EL (cell line): ENCODE results near the gene G6PC1.
"Not testable (repeated sequence)": the region's sequence is repeated elsewhere in the genome, so short reads cannot be mapped to it uniquely, and the experiment has no call there.

Source experiments
- DNase-seq: peaks from one replicate; pipeline ENCODE4 v3.0.0-alpha.2; 2016

The G6PC1 gene

DNA sequence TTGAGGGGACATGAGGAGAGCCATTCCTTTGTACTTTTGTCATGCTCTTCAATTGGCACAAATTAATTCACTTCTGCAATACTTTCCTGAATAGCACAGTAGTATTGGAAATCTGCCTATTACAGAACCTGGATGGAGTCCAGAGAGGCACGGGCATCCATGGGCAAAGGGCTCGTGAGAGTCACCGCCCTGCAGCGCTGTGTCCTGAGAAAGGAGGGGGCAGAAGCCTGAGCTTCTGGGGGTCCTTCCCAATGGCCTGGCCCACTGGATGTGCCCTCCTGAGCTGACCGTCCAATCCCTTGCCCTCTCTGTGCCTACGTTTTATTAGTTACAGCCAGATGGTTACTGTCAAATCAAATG is 3.5 kb downstream of the G6PC1 start:
- DNase-seq, result no peak

DNA sequence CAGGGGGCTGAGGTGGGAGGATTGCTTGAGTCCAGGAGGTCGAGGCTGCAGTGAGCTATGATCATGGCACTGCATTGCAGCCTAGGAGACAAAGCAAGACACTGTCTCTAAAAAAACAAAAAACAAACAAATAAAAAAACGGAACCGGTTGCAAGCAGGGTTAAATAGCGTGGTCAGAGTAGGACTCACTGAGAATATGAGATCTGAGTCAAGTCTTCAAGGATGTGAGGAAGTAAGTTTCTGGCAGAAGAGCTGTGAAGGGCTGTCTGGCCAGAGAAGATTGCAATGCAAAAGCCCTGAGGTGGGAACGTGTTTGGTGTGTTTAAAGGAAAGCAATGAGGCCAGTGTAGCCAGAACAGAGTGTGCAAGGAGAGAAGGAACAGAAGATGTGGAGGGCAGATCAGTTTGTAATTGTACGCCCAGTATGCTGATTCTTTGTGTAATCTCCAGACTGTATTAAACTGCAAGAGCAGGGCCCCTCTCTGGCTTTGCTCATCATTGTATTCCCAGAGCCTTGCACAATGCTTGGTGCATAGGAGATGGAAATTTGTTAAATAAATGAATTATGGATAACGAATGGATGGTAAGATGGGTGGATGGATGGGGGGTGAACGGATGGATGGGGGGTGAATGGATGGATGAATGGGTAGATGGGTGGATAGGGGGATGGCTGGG is 6.3 kb downstream of the G6PC1 start:
- no peak for DNase-seq

GRCh38 chr17:42908872-42909700 is 8.5 kb downstream of the G6PC1 start:
- DNase-seq, result peak; percentile 27

GRCh38 chr17:42913522-42913921 is 12.9 kb downstream of the G6PC1 start:
- DNase-seq, result no peak

DNA sequence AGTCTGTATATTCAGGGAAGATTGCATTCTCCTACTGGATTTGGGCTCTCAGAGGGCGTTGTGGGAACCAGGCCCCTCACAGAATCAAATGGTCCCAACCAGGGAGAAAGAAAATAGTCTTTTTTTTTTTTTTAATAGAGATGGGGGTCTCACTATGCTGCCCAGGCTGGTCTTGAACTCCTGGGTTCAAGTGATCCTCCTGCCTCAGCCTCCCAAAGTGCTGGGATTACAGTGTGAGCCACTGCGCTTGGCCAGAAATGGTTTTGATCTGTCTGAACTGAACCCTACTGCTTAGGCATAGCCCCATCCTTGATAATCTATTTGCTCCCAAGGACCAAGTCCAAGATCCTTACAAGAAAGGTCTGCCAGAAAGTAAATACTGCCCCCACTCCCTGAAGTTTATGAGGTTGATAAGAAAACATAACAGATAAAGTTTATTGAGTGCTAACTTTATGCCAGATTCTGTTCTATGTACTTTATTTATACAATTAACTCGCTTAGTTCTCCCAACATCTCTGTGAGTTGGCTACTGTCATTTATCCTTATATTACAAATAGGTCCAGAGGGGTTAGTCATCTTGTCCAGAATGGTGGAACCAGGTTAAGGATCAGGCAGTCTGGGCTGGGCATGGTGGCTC is 13.5 kb downstream of the G6PC1 start:
- DNase-seq, result no peak

DNA sequence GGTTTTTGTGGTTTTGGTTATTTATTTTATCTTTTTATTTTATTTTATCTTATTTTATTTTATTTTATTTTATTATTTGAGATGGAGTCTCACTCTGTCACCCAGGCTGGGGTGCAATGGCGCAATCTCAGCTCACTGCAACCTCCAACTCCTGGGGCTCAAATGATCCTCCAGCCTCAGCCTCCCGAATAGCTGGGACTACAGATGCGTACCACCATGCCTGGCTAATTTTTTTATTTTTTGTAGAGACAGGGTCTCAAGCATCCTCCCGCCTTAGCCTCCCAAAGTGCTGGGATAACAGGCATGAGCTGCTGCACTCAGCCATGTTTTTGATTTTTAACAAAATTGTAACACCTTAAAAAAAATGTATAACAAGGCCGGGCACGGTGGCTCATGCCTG is 14.7 kb downstream of the G6PC1 start:
- DNase-seq, result not testable (repeated sequence)

DNA sequence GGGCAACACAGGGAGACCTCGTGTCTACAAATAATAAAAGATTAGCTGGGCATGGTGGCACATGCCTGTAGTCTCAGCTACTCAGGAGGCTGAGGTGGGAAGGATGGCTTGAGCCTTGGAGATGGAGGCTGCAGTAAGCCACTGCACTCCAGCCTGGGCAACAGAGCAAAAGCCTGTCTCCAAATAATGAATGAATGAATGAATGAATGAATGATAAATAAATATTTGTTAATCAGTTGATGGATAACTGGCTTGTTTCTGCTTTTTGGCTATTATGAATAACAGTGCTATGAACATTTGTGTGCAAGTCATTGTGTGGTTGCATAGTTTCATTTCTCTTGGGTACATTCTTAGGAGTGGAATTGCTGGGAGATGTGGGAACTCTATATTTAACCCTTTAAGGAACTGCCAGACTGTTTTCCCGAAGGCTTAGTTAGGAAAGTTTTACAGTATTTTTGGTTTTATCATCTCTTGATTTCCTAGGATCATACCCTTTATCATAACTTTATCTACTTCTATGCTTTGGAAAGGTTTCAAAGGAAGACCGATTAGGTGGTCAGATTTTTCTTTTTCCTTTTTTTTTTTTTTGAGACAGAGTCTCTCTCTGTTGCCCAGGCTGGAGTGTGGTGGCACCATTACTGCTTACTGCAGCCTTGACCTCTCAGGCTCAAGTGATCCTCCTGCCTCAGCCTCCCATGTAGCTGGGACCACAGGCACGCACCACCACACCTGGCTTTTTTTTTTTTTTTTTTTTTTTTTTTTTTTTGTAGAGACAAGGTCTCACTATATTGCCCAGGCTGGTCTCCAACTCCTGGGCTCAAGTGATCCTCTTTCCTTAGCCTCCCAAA is 16.0 kb downstream of the G6PC1 start:
- not testable (repeated sequence) for DNase-seq

DNA sequence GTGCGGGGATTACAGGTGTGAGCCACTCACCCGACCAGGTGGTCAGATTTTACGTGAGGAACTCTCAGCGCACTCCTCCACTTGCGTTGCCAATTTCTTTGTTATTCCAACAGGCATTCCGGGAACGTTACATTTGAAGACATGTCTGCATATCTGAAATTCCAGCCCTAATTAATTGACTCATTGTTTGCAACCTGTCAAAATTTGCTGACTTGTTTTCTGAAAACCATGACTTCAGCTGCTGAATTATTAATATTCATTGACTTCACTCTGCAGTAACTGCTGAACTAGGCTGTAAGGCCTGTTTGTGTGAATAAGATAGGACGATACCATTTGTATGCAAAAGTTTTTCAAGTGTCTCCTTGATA is 16.6 kb downstream of the G6PC1 start:
- no peak for DNase-seq

- DNase-seq, result no peak
Observed at GRCh38 chr17:42918902-42919521, 18.4 kb downstream of the G6PC1 start.

GRCh38 chr17:42919522-42920077 is 19.0 kb downstream of the G6PC1 start:
- not testable (repeated sequence) for DNase-seq

DNA sequence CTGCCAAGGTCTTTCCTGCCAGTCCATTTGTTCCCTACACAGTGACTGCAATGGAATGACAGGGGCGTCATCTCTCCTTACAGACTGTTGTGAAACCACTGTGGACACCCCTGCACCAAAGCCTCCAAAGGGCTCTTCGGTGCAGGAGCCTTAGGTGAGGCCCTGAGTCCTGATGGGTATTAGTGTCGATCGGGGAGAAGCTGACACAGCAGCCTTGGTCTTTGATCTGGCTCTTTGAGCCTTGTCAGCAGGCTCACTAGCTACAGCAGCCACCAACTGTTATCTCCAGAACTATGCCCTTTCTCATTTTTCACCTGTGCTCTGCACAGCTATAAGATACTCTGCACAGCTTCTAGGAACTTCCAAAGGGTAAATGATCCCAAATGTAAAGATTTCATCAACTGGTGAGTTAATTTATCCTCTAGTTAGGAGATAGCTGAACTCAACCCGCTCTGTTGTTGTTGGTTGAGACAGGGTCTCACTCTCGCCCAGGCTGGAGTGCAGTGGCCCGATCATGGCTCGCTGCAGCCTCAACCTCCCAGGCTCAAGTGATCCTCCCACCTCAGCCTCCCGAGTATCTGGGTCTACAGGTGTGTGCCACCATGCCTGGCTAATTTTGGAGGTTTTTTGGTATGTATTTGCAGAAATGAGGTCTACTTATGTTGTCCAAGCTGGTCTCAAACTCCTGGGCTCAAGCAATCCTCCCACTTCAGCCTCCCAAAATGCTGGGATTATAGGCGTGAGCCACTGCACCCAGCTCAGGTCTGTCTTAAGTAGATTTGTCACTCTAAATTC is 19.7 kb downstream of the G6PC1 start:
- DNase-seq, result no peak

- no peak for DNase-seq
Observed at GRCh38 chr17:42920922-42921321, 20.3 kb downstream of the G6PC1 start.

GRCh38 chr17:42922294-42922693 is 21.7 kb downstream of the G6PC1 start:
- no peak for DNase-seq

- DNase-seq, result not testable (repeated sequence)
Observed at GRCh38 chr17:42923472-42923871, 22.9 kb downstream of the G6PC1 start.

DNA sequence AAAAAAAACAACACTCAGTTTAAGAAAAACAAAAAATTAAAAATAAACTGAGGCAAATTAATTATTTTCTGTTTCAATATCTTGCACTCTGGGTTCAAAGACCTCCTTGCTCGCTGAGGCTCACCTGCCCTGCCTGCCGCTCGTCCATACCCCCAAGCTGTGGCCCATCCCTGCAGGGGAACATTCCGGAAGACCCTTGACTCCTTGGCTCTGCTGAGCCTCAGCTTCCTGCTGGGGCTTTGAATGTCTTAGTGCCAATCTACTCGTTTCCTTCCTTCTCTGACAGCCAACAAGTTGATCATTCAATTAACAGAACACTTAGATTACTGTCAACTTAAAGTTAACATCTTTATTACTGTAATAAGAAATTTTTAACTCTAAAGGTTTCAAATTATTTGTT is 24.3 kb downstream of the G6PC1 start:
- no peak for DNase-seq

- peak; percentile 66 for DNase-seq
Observed at GRCh38 chr17:42928714-42929496, 28.3 kb downstream of the G6PC1 start.

GRCh38 chr17:42929497-42929844 is 28.9 kb downstream of the G6PC1 start:
- DNase-seq, result no peak

GRCh38 chr17:42937712-42938596 is 37.4 kb downstream of the G6PC1 start:
- peak; percentile 65 for DNase-seq

GRCh38 chr17:42944211-42944610 is 43.6 kb downstream of the G6PC1 start:
- DNase-seq, result no peak

DNA sequence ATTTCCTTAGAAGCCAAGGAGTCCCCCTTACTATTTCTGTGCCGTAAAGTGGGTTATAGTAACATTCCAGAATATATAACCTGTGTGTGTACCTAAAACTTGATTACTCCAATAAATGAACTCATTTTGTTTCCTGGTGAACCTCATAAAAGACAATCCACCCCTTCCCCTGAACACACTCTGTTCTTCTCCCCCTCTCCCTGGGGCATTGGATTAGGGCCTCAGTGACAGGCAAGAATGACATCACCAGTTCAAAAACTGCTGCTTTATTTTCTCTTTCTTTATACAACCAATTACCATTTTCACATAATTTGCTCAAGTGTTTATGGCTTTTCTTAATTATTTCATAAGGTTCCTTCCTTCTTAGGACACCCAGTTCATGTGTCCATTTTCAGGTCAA is 46.2 kb downstream of the G6PC1 start:
- DNase-seq, result no peak
